HG02981 (cell line): Measurements from ENCODE around the gene ACO2.
"Not testable (repeated sequence)": the region's sequence is repeated elsewhere in the genome, so short reads cannot be mapped to it uniquely, and the experiment has no call there.

Experiments used
- ATAC-seq: cut with Tn5 transposase; IDR thresholded peaks from one replicate; pipeline ENCODE4 v1.9.1; 2021; ENCODE audit warnings: mild to moderate bottlenecking, moderate library complexity; ENCODE audit not compliant: unreplicated experiment

ACO2 gene

DNA sequence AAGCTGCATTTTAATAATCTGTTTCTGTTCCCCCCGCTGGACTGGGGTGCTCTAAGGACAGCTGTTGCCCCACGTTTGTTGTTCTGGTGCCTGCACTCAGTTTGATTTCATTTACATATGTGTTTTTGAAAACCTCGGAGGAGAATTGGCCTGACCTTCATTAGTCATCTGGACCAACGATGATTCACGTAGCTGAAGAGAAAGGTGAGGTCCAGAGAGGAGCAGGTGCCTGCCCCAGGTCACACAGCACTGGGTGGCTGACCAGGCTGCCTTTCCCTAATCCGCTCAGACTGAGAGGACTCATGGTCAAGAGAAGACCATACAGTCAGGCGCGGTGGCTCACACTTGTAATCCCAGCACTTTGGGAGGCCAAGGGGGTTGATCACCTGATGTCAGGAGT is 95.6 kb downstream of the ACO2 start:
- ATAC-seq, result no peak

GRCh38 chr22:41565403-41566054 is 96.6 kb downstream of the ACO2 start:
- ATAC-seq, result no peak

DNA sequence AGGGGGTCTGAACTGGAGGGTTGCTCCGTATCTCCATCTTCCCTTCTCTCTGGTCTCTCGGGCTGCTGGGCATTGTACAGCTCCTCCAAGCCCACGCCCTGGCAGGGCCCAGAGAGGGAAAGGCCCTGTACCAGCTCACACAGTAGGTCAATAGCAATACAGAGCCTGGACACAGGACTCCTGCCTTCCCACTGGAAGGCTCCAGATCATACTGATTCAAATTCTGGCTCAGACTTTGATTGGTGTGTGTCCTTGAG is 98.5 kb downstream of the ACO2 start:
- ATAC-seq, result no peak

GRCh38 chr22:41568811-41569210 is 99.9 kb downstream of the ACO2 start:
- no peak for ATAC-seq

DNA sequence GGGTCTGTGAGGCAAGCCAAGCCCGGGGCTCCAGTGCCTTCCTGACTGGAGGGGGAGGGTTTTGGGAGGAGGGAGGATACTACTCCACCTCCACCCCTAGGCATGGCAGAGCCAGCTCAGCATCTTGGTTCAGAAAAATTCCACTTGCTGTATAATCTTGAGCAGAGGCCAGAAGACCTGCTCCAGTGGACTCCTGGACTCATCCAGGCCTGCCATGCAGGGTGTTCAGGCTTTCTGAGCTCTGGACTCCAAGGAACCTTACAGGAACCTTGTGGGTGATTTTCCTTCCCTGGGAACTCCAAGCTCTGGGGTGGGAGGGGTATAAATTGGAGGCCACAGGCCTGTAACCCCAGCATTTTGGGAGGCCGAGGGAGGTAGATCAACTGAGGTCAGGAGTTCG is 101.3 kb downstream of the ACO2 start:
- no peak for ATAC-seq

DNA sequence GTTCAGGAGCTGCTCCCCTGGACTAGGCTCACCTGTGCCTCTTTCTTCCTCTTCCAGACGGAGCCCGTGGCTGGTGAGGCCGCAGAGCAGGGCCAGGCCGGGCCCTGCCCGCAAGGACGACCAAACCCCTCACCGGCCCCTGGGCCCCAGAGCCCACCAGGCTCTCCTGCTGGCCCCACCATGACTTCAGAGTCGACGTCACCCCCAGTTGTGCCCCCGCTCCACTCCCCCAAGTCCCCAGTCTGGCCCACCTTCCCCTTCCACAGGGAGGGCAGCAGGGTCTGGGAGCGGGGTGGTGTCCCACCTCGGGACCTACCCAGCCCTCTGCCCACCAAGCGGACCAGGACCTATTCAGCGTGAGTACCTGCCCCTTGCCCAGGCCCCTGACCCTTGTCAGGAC is 102.9 kb downstream of the ACO2 start:
- ATAC-seq, result no peak

- not testable (repeated sequence) for ATAC-seq
Observed at GRCh38 chr22:41572305-41572704, 103.4 kb downstream of the ACO2 start.

DNA sequence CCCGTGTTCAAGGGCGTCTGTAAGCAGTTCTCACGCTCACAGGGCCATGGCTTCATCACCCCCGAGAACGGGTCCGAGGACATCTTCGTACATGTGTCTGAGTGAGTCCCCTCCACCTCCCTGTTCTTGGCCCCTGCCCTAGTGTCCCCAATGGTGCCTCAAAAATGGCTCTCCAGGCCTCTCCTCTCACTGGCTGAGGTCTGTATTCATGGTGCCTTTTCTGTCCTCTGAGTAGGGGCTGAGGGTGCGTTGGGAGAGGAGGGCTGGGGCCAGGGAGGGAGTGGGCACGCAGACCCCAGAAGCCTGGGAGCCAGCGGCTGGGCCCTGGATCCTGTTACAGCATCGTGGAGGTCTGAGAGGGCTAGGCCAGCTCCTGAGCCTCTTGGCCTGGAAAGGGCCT is 104.8 kb downstream of the ACO2 start:
- ATAC-seq, result no peak

DNA sequence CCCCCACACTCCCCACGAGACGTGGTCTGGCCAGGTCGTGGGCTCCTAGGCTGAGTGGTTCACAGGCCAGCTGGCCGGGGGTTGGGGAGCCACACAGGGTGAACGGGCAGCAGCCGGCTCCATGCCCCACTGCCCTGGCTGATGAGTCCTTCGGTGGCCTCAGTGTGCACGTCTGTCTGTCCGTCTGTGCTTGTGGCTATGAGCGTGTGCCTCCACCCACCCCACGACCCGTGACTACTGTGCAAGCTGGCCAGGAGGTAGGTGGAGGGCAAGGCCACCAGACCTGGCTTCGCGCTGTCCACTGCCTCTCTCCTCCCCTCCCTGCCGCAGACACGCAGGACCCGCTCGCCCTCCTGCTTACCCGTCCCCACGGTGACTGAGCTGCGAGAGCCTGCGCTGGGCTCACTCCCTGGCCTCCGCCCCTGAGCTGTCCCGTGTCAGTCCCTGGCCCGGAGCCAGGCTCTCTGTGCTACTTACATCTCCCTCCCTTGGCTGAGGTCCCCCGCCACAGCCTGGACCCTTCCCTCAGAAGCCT is 106.0 kb downstream of the ACO2 start:
- ATAC-seq, result no peak

DNA sequence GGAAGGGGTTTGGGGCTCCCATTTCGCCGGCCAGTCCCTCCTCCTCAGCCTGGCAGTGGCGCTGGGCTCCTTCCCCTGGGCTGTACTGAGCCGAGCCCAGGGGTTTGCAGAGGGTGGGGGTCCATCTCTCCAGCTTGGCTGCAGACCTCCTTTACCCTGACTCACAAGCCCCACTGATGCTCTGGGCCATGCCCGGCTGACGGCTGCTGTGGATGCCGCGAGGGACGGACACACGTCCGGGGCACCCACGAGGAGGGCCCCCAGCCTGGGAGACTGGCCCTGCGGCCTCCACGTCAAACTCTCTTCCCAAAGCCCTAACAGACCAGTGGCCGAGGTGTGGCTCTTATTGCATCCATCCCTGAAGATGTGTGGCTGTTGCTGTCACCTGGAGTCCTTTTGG is 106.6 kb downstream of the ACO2 start:
- no peak for ATAC-seq

- no peak for ATAC-seq
Observed at GRCh38 chr22:41576877-41577276, 108.0 kb downstream of the ACO2 start.

- ATAC-seq, result no peak
Observed at GRCh38 chr22:41578114-41578513, 109.2 kb downstream of the ACO2 start.
